HG02852 (cell line): Measurements from ENCODE around the gene ITPKC.

Source experiments
- ATAC-seq: cut with Tn5 transposase; IDR thresholded peaks from one replicate; pipeline ENCODE4 v1.9.1; 2021; ENCODE audit warnings: mild to moderate bottlenecking, moderate library complexity; ENCODE audit not compliant: unreplicated experiment

ITPKC gene

GRCh38 chr19:40739030-40739839 lies 22.3 kb downstream of the ITPKC start:
- no peak for ATAC-seq

GRCh38 chr19:40739871-40740703 lies 23.2 kb downstream of the ITPKC start:
- ATAC-seq: no peak

- ATAC-seq: no peak
These were observed 23.8 kb downstream of the ITPKC start for GRCh38 chr19:40740747-40741146.

GRCh38 chr19:40741527-40742390 lies 24.8 kb downstream of the ITPKC start:
- no peak for ATAC-seq

GRCh38 chr19:40742477-40742876 lies 25.6 kb downstream of the ITPKC start:
- no peak for ATAC-seq

- ATAC-seq: no peak
These were observed 26.0 kb downstream of the ITPKC start for GRCh38 chr19:40742886-40743285.

- ATAC-seq: no peak
These were observed 27.0 kb downstream of the ITPKC start for GRCh38 chr19:40743926-40744325.

GRCh38 chr19:40744554-40745401 lies 27.9 kb downstream of the ITPKC start:
- no peak for ATAC-seq

GRCh38 chr19:40745402-40745780 lies 28.5 kb downstream of the ITPKC start:
- no peak for ATAC-seq

GRCh38 chr19:40747536-40747935 lies 30.6 kb downstream of the ITPKC start:
- ATAC-seq: no peak

- ATAC-seq: peak; percentile 80
These were observed 33.4 kb downstream of the ITPKC start, which contains the start of gene ACTMAP for GRCh38 chr19:40750058-40750873. ACTMAP (minus strand) TSS chr19:40750477; CDS start chr19:40749803, 674 bp downstream.

- ATAC-seq: peak; percentile 49
These were observed 34.1 kb downstream of the ITPKC start, which contains the start of gene SNRPA for GRCh38 chr19:40750874-40751537. SNRPA (plus strand) TSS chr19:40751203; CDS start chr19:40751409, 206 bp downstream.

GRCh38 chr19:40752257-40752781 lies 35.4 kb downstream of the ITPKC start:
- ATAC-seq: no peak

GRCh38 chr19:40754611-40755247 lies 37.8 kb downstream of the ITPKC start:
- ATAC-seq: no peak

GRCh38 chr19:40755248-40755624 lies 38.3 kb downstream of the ITPKC start:
- no peak for ATAC-seq

GRCh38 chr19:40755791-40756190 lies 38.9 kb downstream of the ITPKC start:
- ATAC-seq: no peak

GRCh38 chr19:40756502-40757110 lies 39.7 kb downstream of the ITPKC start:
- no peak for ATAC-seq
